ENCODE data around the gene HSH2D.

DNA sequence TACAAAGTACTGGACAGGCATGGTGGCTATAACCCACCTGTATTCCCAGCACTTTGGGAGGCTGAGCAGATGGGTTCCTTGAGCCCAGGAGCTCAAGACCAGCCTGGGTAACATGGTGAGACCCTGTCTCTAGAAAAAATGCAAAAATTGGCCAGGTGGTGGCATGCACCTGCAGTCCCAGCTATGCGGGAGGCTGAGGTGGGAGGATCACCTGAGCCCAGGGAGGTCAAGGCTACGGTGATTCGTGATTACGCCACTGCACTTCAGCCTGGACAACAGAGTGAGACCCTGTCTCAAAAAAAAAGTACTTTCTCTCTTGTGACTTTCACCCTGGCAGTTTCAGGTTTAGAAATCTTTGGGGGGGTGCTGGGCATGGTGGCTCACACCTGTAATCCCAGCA is 43.0 kb upstream of the HSH2D start:
- TF ChIP-seq, protein P1, sequence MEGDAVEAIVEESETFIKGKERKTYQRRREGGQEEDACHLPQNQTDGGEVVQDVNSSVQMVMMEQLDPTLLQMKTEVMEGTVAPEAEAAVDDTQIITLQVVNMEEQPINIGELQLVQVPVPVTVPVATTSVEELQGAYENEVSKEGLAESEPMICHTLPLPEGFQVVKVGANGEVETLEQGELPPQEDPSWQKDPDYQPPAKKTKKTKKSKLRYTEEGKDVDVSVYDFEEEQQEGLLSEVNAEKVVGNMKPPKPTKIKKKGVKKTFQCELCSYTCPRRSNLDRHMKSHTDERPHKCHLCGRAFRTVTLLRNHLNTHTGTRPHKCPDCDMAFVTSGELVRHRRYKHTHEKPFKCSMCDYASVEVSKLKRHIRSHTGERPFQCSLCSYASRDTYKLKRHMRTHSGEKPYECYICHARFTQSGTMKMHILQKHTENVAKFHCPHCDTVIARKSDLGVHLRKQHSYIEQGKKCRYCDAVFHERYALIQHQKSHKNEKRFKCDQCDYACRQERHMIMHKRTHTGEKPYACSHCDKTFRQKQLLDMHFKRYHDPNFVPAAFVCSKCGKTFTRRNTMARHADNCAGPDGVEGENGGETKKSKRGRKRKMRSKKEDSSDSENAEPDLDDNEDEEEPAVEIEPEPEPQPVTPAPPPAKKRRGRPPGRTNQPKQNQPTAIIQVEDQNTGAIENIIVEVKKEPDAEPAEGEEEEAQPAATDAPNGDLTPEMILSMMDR (IDR thresholded peaks at IDR 0.05) = no peak
- TF ChIP-seq POLR2A (IDR thresholded peaks at IDR 0.05) = no peak
- TF ChIP-seq POLR2AphosphoS5 (IDR thresholded peaks at IDR 0.05; ENCODE audit: insufficient read depth in 1 of 2, low read depth in 1 of 2) = no peak
